K562 (cell line): Measurements from ENCODE around the gene GADD45B. TPM values are rescaled to one million over a fixed set of nuclear protein-coding genes. Genes with fewer than 3 reads are reported as not detected.

Experiments
- ARID4B ChIP-seq: sonication (generic); formaldehyde crosslinking; IDR thresholded peaks from 2 replicates; pipeline ENCODE4 v1.8.0; 2022; ENCODE audit warnings: mild to moderate bottlenecking, missing genetic modification reagents
- BCOR ChIP-seq: fragments of 450-650 bp; IDR thresholded peaks from 2 replicates; pipeline ENCODE4 v1.6.1; 2016
- CBFB ChIP-seq: sonication (generic); formaldehyde crosslinking; IDR thresholded peaks from 2 replicates; pipeline ENCODE4 v1.4.0; 2020; ENCODE audit warnings: mild to moderate bottlenecking, missing genetic modification reagents
- EHMT2 ChIP-seq: fragments of 450-650 bp; IDR thresholded peaks from 2 replicates; pipeline ENCODE4 v1.6.1; 2018; ENCODE audit warnings: antibody characterized with exemption
- EWSR1 ChIP-seq: fragments of 450-650 bp; IDR thresholded peaks from 2 replicates; pipeline ENCODE4 v1.6.1; 2018; ENCODE audit warnings: borderline replicate concordance, mild to moderate bottlenecking, low read depth, moderate library complexity; ENCODE audit not compliant: partially characterized antibody
- FOXA3 ChIP-seq, 2 experiments: fragments of 450-650 bp in 1 of 2; sonication (generic) in 1 of 2; formaldehyde crosslinking; IDR thresholded peaks in 1 of 2; conservative IDR thresholded peaks in 1 of 2; 2 replicates each; pipeline versions ENCODE4 v1.4.0 to v1.8.0; 2020 to 2022; ENCODE audit warnings: mild to moderate bottlenecking in 2 of 2, missing genetic modification reagents in 1 of 2
- FOXP1 ChIP-seq: sonication (generic); formaldehyde crosslinking; IDR thresholded peaks from 2 replicates; pipeline ENCODE4 v1.8.0; 2022; ENCODE audit warnings: mild to moderate bottlenecking, missing genetic modification reagents
- GABPB2 ChIP-seq: fragments of 250-450 bp; sonication (Bioruptor Pico); conservative IDR thresholded peaks from 2 replicates; pipeline ENCODE4 v1.5.1; 2021; ENCODE audit warnings: mild to moderate bottlenecking
- LEF1 ChIP-seq: fragments of 450-650 bp; IDR thresholded peaks from 2 replicates; pipeline ENCODE4 v1.6.1; 2016; ENCODE audit warnings: mild to moderate bottlenecking
- MTA3 ChIP-seq: fragments of 450-650 bp; formaldehyde crosslinking; IDR thresholded peaks from 2 replicates; pipeline ENCODE4 v1.6.1; 2017; ENCODE audit warnings: mild to moderate bottlenecking, borderline replicate concordance
- RAD51 ChIP-seq: fragments of 450-650 bp; IDR thresholded peaks from 2 replicates; pipeline ENCODE4 v1.7.1; 2016; ENCODE audit warnings: low read depth, mild to moderate bottlenecking, borderline replicate concordance
- SIX5 ChIP-seq, 2 experiments: IDR thresholded peaks; 2 replicates each; pipeline ENCODE4 v1.6.1; 2011; ENCODE audit warnings: low read length in 2 of 2, borderline replicate concordance in 1 of 2, low read depth in 1 of 2, mild to moderate bottlenecking in 1 of 2, moderate library complexity in 1 of 2; ENCODE audit not compliant: insufficient read depth in 1 of 2
- SMARCA5 ChIP-seq: fragments of 450-650 bp; IDR thresholded peaks from 2 replicates; pipeline ENCODE4 v1.6.1; 2016
- SMARCB1 ChIP-seq: IDR thresholded peaks from 2 replicates; pipeline ENCODE4 v1.6.1; 2011; ENCODE audit warnings: improper control_type of control experiment, low read depth; ENCODE audit not compliant: insufficient read length
- SPI1 ChIP-seq: IDR thresholded peaks from 2 replicates; pipeline ENCODE4 v1.6.1; 2011; ENCODE audit warnings: low read depth, low read length, control low read depth, borderline replicate concordance
- ZC3H11A ChIP-seq: IDR thresholded peaks from 2 replicates; pipeline ENCODE4 v1.6.1; 2012; ENCODE audit warnings: low read depth, low read length, improper control_type of control experiment
- ZFP91 ChIP-seq: sonication (generic); formaldehyde crosslinking; IDR thresholded peaks from 2 replicates; pipeline ENCODE4 v1.8.0; 2022; ENCODE audit warnings: mild to moderate bottlenecking, missing genetic modification reagents
- ZNF347 ChIP-seq: fragments of 450-650 bp; formaldehyde crosslinking; IDR thresholded peaks from 2 replicates; pipeline ENCODE4 v1.4.0; 2020; ENCODE audit warnings: low read depth, mild to moderate bottlenecking, moderate library complexity
- ZNF444 ChIP-seq: fragments of 250-450 bp; sonication (Bioruptor Pico); IDR thresholded peaks from 2 replicates; pipeline ENCODE4 v1.4.0; 2020; ENCODE audit warnings: mild to moderate bottlenecking, moderate library complexity
- ZNF518B ChIP-seq: fragments of 250-450 bp; sonication (Bioruptor Pico); IDR thresholded peaks from 2 replicates; pipeline ENCODE4 v1.5.0; 2021; ENCODE audit warnings: mild to moderate bottlenecking, moderate library complexity
- polyA plus RNA-seq, 8 experiments: library from polyadenylated mRNA; depleted of rRNA in 4 of 8; stranded (reverse) in 5 of 8; unstranded in 3 of 8; fragments of >200 nt; fragmentation: Nextera tagmentation in 2 of 8; fragmentation: Illumina TruSeq in 1 of 8; extraction: Ambion mirVana in 2 of 8; extraction: Trizol in 1 of 8; gene quantifications; 2 replicates each; pipeline versions ENCODE4 v1.2.1 to v1.2.3, GENCODE V29; 2011 to 2014; ENCODE audit warnings: inconsistent platforms in 1 of 8, missing spikeins in 1 of 8
- total RNA-seq, 7 experiments: library from RNA; depleted of rRNA in 6 of 7; stranded (reverse); fragments of >200 nt in 6 of 7; fragmentation: Illumina TruSeq in 2 of 7; extraction: Trizol in 2 of 7; gene quantifications; 2 replicates each; pipeline versions ENCODE4 v1.2.1 to v1.2.3, GENCODE V29; 2011 to 2021; ENCODE audit warnings: low replicate concordance in 1 of 7

Gene GADD45B
- total and polyA plus RNA-seq, 9 of the 15 experiments (the other 6 are each of a cell fraction or from before 2014, with no cell fraction given), result 0.06 to 4.1 (median 2.1) TPM

DNA sequence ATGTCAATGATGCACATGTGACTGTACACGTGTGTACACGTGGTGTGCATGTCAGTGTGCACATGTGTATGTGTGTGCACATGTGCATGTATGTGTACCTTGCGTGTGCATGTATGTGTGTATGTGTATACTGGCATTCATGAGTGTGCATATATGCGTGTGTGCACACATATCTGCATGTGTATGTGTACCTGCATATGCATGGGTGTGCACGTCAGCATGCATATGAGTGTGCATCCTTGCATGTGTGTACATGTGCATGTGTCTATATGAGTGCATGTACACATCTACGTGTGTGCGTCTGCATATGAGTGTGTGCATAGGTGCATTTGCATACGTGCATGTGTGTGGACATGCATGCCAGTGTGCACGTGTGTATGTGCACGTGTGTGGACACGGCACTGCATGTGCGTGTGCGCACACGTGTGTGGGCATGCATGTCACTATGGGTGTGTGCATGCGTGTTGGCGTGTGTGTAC is 48.5 kb downstream of the GADD45B start (continued):
- TF ChIP-seq ARID4B (CRISPR knock-in tag) (peak; percentile 70; the same call in 1 of the 2 replicates), ZNF444 (CRISPR knock-in tag) (no peak), GABPB2 (CRISPR knock-in tag) (no peak), FOXA3 (CRISPR knock-in tag; conservative IDR thresholded peaks at IDR 0.05 in 1 of 2, IDR thresholded peaks at IDR 0.05 in 1 of 2) (peak in 1 of 2 experiments; percentile 66; a peak in 1 of 4 replicates), SMARCB1 (no peak), EHMT2 (no peak), ZC3H11A (no peak), MTA3 (no peak), SPI1 (no peak), LEF1 (peak; percentile 62; the same call in 1 of the 2 replicates), SMARCA5 (peak; percentile 35; the same call in 1 of the 2 replicates), ZFP91 (CRISPR knock-in tag) (0 out of 2 replicates have a peak, but pooled peaks have one; percentile 29), EWSR1 (no peak), BCOR (0 out of 2 replicates have a peak, but pooled peaks have one; percentile 6), ZNF518B (CRISPR knock-in tag) (no peak), FOXP1 (CRISPR knock-in tag) (peak; percentile 71; the same call in 1 of the 2 replicates), RAD51 (no peak), CBFB (peak; percentile 69; the same call in 1 of the 2 replicates), SIX5 (IDR thresholded peaks at IDR 0.05; ENCODE audit: borderline replicate concordance in 1 of 2, insufficient read depth in 1 of 2, low read depth in 1 of 2, low read length in 2 of 2) (no peak), ZNF347 (CRISPR knock-in tag) (no peak)
